Mucosa of descending colon (tissue), 3 donors: ENCODE data around the gene FBXO2. TPM values are rescaled to one million over a fixed set of nuclear protein-coding genes. Genes with fewer than 3 reads are reported as not detected.
A peak's percentile ranks its signal among the peaks of the same experiment; 100 is the strongest.

ENCODE experiments used
- ATAC-seq: fragments of 200-7000 bp; cut with Tn5 transposase; one replicate; pipeline ENCODE4 v1.9.1; 2020; ENCODE audit warnings: mild to moderate bottlenecking, moderate library complexity
- DNase-seq, 3 donors: peaks; one replicate each; pipeline ENCODE4 v3.0.0-alpha.2; 2020
- H3K36me3 ChIP-seq: fragments of 200-600 bp; one replicate; pipeline ENCODE4 v1.8.0; 2021; ENCODE audit warnings: low read depth, mild to moderate bottlenecking
- H3K4me1 ChIP-seq: fragments of 200-600 bp; one replicate; pipeline ENCODE4 v1.8.0; 2021; ENCODE audit warnings: low read depth, mild to moderate bottlenecking
- H3K4me3 ChIP-seq: fragments of 200-600 bp; one replicate; pipeline ENCODE4 v1.8.0; 2021; ENCODE audit warnings: mild to moderate bottlenecking
- H3K9me3 ChIP-seq: fragments of 200-600 bp; one replicate; pipeline ENCODE4 v1.8.0; 2021; ENCODE audit warnings: mild to moderate bottlenecking
- intact Hi-C, 2 donors: fragments of 100-400 bp; cut with DNase I in 1 of 2; cut with micrococcal nuclease in 1 of 2; formaldehyde crosslinking; loops; one replicate each; pipeline versions ENCODE4 v1.11.0 to v1.11.1; 2022; cut with DNase I, micrococcal nuclease
- total RNA-seq, 3 donors: library from RNA; stranded (reverse); fragmentation: NEBNext Ultra II Directional in 2 of 3; extraction: Animal tissue kit (Norgen Biotek cat#: 25700) in 2 of 3; gene quantifications; one replicate each; pipeline versions ENCODE4 v1.2.1 to v1.2.4, GENCODE V29; 2021 to 2023
- TF ChIP-seq, protein P1 (sequence below): fragments of 200-600 bp; IDR thresholded peaks from one replicate; pipeline ENCODE4 v1.8.0; 2022; ENCODE audit warnings: antibody characterized with exemption, mild to moderate bottlenecking
- donor health status: DM: no; HTN: no; CAD: no; lungs with moderate emphysema.
- donor health status: DM: no; HTN: no; CAD: no.
- donor health status: DM: no; HTN: yes; CAD: no.

The FBXO2 gene
- total RNA-seq, 3 donors from 2014 or later = 0.23 to 8.6 (median 0.63) TPM

DNA sequence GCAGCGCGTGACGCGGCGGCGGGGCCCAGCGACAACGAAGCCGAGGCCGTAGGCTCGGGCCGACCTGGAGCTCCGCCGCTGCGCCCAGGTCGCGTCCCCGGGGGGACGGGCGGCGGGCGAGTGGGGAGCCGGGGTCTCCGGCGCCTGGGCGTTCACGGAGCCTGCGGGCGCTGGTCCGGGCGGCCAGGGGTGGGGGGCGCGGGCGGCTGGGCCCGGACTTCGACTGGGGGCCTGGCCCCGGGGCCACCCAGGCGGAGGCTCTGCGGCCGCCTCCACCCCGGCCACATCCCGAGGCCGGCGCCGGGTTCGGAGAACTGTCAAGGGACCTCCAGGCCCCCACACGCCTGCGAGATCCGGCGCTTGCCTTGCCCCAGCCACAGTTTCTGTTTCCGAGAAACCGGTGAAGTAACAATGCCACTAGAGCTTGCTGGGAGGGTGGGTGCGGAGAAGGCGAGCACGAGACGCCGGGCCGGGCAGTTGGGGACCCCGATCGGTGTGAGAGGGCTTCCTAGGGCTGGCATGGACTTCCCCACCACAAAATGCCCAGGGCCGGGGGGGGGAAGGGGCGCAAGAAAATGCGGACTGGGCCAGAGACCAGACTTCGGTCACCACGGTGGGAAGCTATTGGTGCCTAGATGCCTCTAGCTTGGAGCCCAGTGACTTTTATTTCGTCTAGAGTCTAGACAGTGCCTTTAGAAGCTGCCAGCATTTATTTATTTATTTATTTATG, 10.3 kb upstream of the FBXO2 start:
- no peaks in the 10 kb centered on the region for H3K36me3 ChIP-seq
- H3K4me1 ChIP-seq = no peaks in the 10 kb centered on the region
- TF ChIP-seq, protein P1, sequence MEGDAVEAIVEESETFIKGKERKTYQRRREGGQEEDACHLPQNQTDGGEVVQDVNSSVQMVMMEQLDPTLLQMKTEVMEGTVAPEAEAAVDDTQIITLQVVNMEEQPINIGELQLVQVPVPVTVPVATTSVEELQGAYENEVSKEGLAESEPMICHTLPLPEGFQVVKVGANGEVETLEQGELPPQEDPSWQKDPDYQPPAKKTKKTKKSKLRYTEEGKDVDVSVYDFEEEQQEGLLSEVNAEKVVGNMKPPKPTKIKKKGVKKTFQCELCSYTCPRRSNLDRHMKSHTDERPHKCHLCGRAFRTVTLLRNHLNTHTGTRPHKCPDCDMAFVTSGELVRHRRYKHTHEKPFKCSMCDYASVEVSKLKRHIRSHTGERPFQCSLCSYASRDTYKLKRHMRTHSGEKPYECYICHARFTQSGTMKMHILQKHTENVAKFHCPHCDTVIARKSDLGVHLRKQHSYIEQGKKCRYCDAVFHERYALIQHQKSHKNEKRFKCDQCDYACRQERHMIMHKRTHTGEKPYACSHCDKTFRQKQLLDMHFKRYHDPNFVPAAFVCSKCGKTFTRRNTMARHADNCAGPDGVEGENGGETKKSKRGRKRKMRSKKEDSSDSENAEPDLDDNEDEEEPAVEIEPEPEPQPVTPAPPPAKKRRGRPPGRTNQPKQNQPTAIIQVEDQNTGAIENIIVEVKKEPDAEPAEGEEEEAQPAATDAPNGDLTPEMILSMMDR = no peak
- DNase-seq = peak in 2 of 3 donors; percentile 46 to 64
- ATAC-seq = peak; percentile 59
- peak overlapping the region; percentile 32 for H3K4me3 ChIP-seq
- intact Hi-C loops = no loop called here
- no peaks in the 10 kb centered on the region for H3K9me3 ChIP-seq

DNA sequence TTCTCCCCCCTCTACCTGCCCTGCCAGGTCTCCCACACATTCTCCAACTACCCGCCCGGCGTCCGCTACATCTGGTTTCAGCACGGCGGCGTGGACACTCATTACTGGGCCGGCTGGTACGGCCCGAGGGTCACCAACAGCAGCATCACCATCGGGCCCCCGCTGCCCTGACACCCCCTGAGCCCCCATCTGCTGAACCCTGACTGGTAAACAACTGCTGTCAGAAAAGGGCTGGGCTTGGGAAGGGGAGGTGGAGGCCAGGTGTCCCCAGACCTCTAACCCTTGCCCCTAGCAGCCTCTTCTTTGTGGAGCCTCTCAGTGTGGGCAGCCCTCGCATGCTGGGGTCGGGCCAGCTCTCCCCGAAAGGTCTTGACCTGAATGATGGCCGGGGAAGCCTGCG, 6.9 kb upstream of the FBXO2 start:
- H3K36me3 ChIP-seq = no peaks in the 10 kb centered on the region
- no peak for DNase-seq
- TF ChIP-seq, protein P1 = no peak
- no peaks in the 10 kb centered on the region for H3K9me3 ChIP-seq
- H3K4me3 ChIP-seq = no peak overlapping the region
- intact Hi-C loops = no loop called here
- no peak for ATAC-seq
- H3K4me1 ChIP-seq = no peaks in the 10 kb centered on the region

DNA sequence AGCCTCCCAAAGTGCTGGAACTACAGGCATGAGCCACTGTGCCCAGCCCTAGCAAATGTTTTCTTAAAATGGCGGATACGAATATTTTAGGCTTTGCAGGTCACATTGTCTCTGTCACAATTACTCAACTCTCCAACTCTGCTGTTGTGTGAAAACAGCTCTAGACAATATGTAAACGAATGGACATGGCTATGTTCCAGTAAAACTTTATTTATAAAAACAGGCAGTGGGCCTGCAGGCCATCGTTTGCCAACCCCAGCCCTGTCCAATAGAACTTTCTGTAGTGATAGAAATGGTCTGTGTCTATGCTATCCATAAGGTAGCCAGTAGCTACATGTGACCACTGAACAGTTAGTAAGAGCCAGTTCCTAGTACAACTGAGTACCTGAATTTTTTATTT, 5.5 kb upstream of the FBXO2 start:
- Histone ChIP-seq H3K4me3 (no peak overlapping the region), H3K9me3 (no peaks in the 10 kb centered on the region), H3K4me1 (peaks cover 7% of the 10 kb centered on the region), H3K36me3 (no peaks in the 10 kb centered on the region)
- ATAC-seq = no peak
- DNase-seq = no peak
- intact Hi-C loops = loop anchor here in 1 of 2 donors (10.0 kb wide), 1 partner anchor 65 kb away; no protein-coding TSS in a partner anchor
- TF ChIP-seq, protein P1 = no peak

DNA sequence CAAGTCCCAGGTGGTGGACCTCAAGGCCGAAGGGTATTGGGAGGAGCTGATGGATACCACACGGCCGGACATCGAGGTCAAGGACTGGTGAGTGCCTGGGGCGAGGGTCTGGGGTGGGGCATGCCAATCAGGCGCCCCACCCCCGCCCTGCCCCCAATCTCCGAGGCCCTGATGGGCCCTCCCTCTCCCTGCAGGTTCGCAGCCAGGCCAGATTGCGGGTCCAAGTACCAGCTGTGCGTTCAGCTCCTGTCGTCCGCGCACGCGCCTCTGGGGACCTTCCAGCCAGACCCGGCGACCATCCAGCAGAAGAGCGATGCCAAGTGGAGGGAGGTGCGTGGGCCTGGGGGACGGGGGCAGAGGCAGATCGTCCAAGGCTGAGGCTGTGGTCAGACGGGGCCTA, 4.3 kb upstream of the FBXO2 start:
- no peak for ATAC-seq
- Histone ChIP-seq H3K4me3 (no peak overlapping the region), H3K4me1 (peaks cover 7% of the 10 kb centered on the region), H3K36me3 (no peaks in the 10 kb centered on the region), H3K9me3 (no peaks in the 10 kb centered on the region)
- intact Hi-C loops = loop anchor here in 1 of 2 donors (10.0 kb wide), 1 partner anchor 66 kb away; no protein-coding TSS in a partner anchor
- TF ChIP-seq, protein P1 = no peak
- no peak for DNase-seq

DNA sequence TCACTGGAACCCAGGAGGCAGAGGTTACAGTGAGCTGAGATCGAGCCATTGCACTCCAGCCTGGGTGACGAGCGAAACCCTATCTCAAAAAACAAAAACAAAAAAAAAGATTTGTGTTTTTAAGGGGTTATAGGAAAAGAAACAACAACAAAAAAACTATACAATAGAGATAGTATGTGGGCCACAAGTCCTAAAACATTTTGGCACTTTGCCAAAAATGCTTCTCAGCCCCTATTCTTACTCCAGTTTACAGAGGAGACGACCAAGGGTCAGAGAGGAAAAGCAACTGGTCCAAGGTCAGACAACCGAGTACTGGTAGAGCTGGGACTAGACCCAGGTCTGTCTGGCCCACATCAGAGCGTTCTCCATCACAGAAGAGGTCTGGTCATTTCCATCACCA, 3.4 kb upstream of the FBXO2 start:
- Histone ChIP-seq H3K36me3 (no peaks in the 10 kb centered on the region), H3K9me3 (no peaks in the 10 kb centered on the region), H3K4me3 (no peak overlapping the region), H3K4me1 (peaks cover 7% of the 10 kb centered on the region)
- TF ChIP-seq, protein P1 = no peak
- no peak for ATAC-seq
- no peak for DNase-seq
- intact Hi-C loops = loop anchor here in 1 of 2 donors (10.0 kb wide), 1 partner anchor 67 kb away; no protein-coding TSS in a partner anchor
